ENCODE data around the gene DHX29.

DNA sequence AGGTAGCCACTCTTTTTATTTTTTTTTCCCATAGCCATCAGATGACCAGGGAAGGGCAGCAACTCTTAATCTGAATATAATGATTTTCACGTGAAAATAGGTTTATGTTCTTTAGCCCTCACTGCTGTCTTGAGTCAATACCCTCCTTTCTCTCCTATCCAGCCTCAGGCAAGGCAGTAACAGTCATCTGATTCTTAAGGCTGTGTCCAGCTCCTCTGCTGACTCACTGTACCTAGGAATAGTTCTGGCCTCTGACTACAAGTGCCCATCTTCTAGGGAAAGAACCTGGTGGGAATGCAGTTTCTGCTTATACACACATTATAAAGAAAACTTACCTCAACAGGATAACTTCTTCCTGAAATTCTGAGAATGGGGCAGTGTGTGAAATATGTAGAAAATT, 30.7 kb downstream of the DHX29 start:
- TF ChIP-seq, protein P1, sequence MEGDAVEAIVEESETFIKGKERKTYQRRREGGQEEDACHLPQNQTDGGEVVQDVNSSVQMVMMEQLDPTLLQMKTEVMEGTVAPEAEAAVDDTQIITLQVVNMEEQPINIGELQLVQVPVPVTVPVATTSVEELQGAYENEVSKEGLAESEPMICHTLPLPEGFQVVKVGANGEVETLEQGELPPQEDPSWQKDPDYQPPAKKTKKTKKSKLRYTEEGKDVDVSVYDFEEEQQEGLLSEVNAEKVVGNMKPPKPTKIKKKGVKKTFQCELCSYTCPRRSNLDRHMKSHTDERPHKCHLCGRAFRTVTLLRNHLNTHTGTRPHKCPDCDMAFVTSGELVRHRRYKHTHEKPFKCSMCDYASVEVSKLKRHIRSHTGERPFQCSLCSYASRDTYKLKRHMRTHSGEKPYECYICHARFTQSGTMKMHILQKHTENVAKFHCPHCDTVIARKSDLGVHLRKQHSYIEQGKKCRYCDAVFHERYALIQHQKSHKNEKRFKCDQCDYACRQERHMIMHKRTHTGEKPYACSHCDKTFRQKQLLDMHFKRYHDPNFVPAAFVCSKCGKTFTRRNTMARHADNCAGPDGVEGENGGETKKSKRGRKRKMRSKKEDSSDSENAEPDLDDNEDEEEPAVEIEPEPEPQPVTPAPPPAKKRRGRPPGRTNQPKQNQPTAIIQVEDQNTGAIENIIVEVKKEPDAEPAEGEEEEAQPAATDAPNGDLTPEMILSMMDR (IDR thresholded peaks at IDR 0.05) = no peak
- TF ChIP-seq EP300 (IDR thresholded peaks at IDR 0.05) (no peak), POLR2A (IDR thresholded peaks at IDR 0.05) (no peak)
